Fibroblast of the conjunctiva (primary cell): ENCODE results near the gene MYCBP.

ENCODE experiments used
- DNase-seq: peaks from one replicate; pipeline ENCODE4 v3.0.0-alpha.2; 2010; ENCODE audit warnings: low read depth

Gene MYCBP

GRCh38 chr1:38820860-38821259, 52.3 kb downstream of the MYCBP start:
- DNase-seq: no peak

GRCh38 chr1:38819516-38819915, 53.6 kb downstream of the MYCBP start:
- DNase-seq: no peak

- DNase-seq: no peak
Measured at GRCh38 chr1:38819040-38819439, 54.1 kb downstream of the MYCBP start.

- DNase-seq: no peak
Measured at GRCh38 chr1:38818175-38818976, 54.8 kb downstream of the MYCBP start.

- DNase-seq: no peak
Measured at GRCh38 chr1:38817267-38818174, 55.6 kb downstream of the MYCBP start.

- DNase-seq: no peak
Measured at GRCh38 chr1:38815903-38816627, 57.1 kb downstream of the MYCBP start.

GRCh38 chr1:38814984-38815464, 58.1 kb downstream of the MYCBP start:
- DNase-seq: no peak

GRCh38 chr1:38814444-38814983, 58.6 kb downstream of the MYCBP start:
- no peak for DNase-seq

- DNase-seq: no peak
Measured at GRCh38 chr1:38812981-38813380, 60.2 kb downstream of the MYCBP start.
